GM23248 (cell line): Measurements from ENCODE around the gene ARSD. TPM values are rescaled to one million over a fixed set of nuclear protein-coding genes. Genes with fewer than 3 reads are reported as not detected.
"Not testable (repeated sequence)": the region's sequence is repeated elsewhere in the genome, so short reads cannot be mapped to it uniquely, and the experiment has no call there.

ENCODE experiments used
- DNase-seq: peaks from one replicate; pipeline ENCODE4 v3.0.0-alpha.2; 2015
- H2AFZ ChIP-seq: fragments of 200-600 bp; sonication (generic); 2 replicates; pipeline ENCODE4 v1.6.1; 2016; ENCODE audit warnings: antibody characterized with exemption
- H3F3A ChIP-seq: fragments of 200-600 bp; sonication (generic); 2 replicates; pipeline ENCODE4 v1.6.1; 2016; ENCODE audit warnings: mild to moderate bottlenecking, antibody characterized with exemption, mixed run types; ENCODE audit not compliant: insufficient read depth
- H3K27ac ChIP-seq: fragments of 200-600 bp; sonication (generic); 2 replicates; pipeline ENCODE4 v1.5.1; 2016; ENCODE audit warnings: mild to moderate bottlenecking
- H3K27me3 ChIP-seq: fragments of 200-600 bp; sonication (generic); replicated peaks from 2 replicates; pipeline ENCODE4 v1.6.1; 2016; ENCODE audit warnings: mild to moderate bottlenecking; ENCODE audit not compliant: insufficient read depth
- H3K36me3 ChIP-seq: fragments of 200-600 bp; sonication (generic); 2 replicates; pipeline ENCODE4 v1.6.1; 2016; ENCODE audit warnings: low read depth, mild to moderate bottlenecking
- H3K4me1 ChIP-seq: fragments of 200-600 bp; sonication (generic); 2 replicates; pipeline ENCODE4 v1.6.1; 2016; ENCODE audit warnings: mild to moderate bottlenecking; ENCODE audit not compliant: insufficient read depth
- H3K4me2 ChIP-seq: fragments of 200-600 bp; sonication (generic); one replicate; pipeline ENCODE4 v1.6.1; 2016; ENCODE audit warnings: mild to moderate bottlenecking; ENCODE audit not compliant: unreplicated experiment
- H3K4me3 ChIP-seq: fragments of 200-600 bp; sonication (generic); 2 replicates; pipeline ENCODE4 v1.5.1; 2016; ENCODE audit warnings: mild to moderate bottlenecking
- H3K79me2 ChIP-seq: fragments of 200-600 bp; sonication (generic); 2 replicates; pipeline ENCODE4 v1.6.1; 2016; ENCODE audit warnings: mild to moderate bottlenecking; ENCODE audit not compliant: insufficient read depth
- H3K9ac ChIP-seq: fragments of 200-600 bp; sonication (generic); 2 replicates; pipeline ENCODE4 v1.6.1; 2016; ENCODE audit warnings: mild to moderate bottlenecking
- H3K9me2 ChIP-seq: fragments of 200-600 bp; sonication (generic); 2 replicates; pipeline ENCODE4 v1.6.1; 2016; ENCODE audit warnings: mixed run types, mild to moderate bottlenecking, moderate library complexity; ENCODE audit not compliant: insufficient read depth
- H3K9me3 ChIP-seq: fragments of 200-600 bp; sonication (generic); one replicate; pipeline ENCODE4 v1.6.1; 2017; ENCODE audit warnings: low read depth
- H4K20me1 ChIP-seq: fragments of 200-600 bp; sonication (generic); 2 replicates; pipeline ENCODE4 v1.6.0; 2016; ENCODE audit not compliant: insufficient read depth
- EZH2 ChIP-seq: fragments of 200-600 bp; sonication (generic); IDR thresholded peaks from 2 replicates; pipeline ENCODE4 v1.6.1; 2018; ENCODE audit warnings: antibody characterized with exemption, mild to moderate bottlenecking; ENCODE audit not compliant: insufficient read depth, poor library complexity, severe bottlenecking
- EZH2phosphoT487 ChIP-seq: fragments of 200-600 bp; sonication (generic); IDR thresholded peaks from 2 replicates; pipeline ENCODE4 v1.6.1; 2018; ENCODE audit warnings: antibody characterized with exemption, moderate library complexity, mild to moderate bottlenecking, low read depth; ENCODE audit not compliant: insufficient read depth
- whole genome bisulfite sequencing, 2 experiments: methylation state at CpG; one replicate each; pipeline ENCODE4 v1.1.6; 2015 to 2017; ENCODE audit warnings: low lambda C conversion rate in 2 of 2, low coverage in 1 of 2; ENCODE audit errors: missing lambda C conversion rate in 2 of 2; 5-methylcytosine and 5-hydroxymethylcytosine counted together
- in situ Hi-C: fragments of 300-500 bp; cut with MboI; formaldehyde crosslinking; loops from 2 replicates; pipeline ENCODE4 v1.15.0; 2020
- polyA plus RNA-seq: library from polyadenylated mRNA; unstranded; fragments of >200 nt; fragmentation: Nextera tagmentation; extraction: Ambion mirVana; gene quantifications from 2 replicates; pipeline ENCODE4 v1.2.1, GENCODE V29; 2016
- total RNA-seq: library from RNA; depleted of rRNA; stranded (reverse); fragments of >200 nt; shearing (Covaris generic); gene quantifications from 2 replicates; pipeline ENCODE4 v1.2.3, GENCODE V29; 2014

The ARSD gene
- total and polyA plus RNA-seq, 2 experiments from 2014 or later, result 10.7 to 11.7 TPM

DNA sequence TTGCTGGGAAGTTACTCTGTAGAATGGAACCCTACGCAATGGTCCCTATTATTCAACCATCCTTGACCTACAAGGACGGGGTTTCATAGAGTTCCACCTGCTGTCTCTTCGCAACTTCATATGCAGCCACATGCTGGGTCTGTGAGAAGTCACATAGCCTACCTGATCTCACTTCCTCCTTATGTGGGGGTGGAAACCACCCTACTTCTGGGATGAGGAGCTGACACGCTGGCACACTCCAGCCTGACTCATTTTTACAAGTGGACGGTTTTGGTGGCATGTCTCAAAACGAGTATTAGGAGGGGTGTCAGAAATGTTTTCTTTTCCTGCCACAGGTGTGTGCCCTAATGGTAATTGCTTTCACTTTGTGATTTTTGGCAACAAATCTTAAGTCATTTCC is 36.8 kb upstream of the ARSD start:
- H3K9ac ChIP-seq, result no peak overlapping the region
- H3K9me2 ChIP-seq, result no peaks in the 10 kb centered on the region
- H3K4me3 ChIP-seq, result no peak overlapping the region
- H2AFZ ChIP-seq, result no peak overlapping the region
- H4K20me1 ChIP-seq, result no peaks in the 10 kb centered on the region
- no peaks in the 10 kb centered on the region for H3K9me3 ChIP-seq
- 83 to 84% methylated on average over 6 of the region's 6 CpGs for WGBS, 2 experiments
- no peaks in the 10 kb centered on the region for H3K79me2 ChIP-seq
- TF ChIP-seq EZH2, result no peak
- no peak for TF ChIP-seq EZH2phosphoT487
- in situ Hi-C loops, result no loop called here
- no peaks in the 10 kb centered on the region for H3K36me3 ChIP-seq
- no peak for DNase-seq
- H3K4me2 ChIP-seq, result no peak overlapping the region
- peaks cover 3% of the 10 kb centered on the region; the same call in 1 of the 2 replicates for H3K4me1 ChIP-seq
- no peak overlapping the region for H3K27ac ChIP-seq
- no peaks in the 10 kb centered on the region for H3K27me3 ChIP-seq
- H3F3A ChIP-seq, result no peaks in the 10 kb centered on the region

DNA sequence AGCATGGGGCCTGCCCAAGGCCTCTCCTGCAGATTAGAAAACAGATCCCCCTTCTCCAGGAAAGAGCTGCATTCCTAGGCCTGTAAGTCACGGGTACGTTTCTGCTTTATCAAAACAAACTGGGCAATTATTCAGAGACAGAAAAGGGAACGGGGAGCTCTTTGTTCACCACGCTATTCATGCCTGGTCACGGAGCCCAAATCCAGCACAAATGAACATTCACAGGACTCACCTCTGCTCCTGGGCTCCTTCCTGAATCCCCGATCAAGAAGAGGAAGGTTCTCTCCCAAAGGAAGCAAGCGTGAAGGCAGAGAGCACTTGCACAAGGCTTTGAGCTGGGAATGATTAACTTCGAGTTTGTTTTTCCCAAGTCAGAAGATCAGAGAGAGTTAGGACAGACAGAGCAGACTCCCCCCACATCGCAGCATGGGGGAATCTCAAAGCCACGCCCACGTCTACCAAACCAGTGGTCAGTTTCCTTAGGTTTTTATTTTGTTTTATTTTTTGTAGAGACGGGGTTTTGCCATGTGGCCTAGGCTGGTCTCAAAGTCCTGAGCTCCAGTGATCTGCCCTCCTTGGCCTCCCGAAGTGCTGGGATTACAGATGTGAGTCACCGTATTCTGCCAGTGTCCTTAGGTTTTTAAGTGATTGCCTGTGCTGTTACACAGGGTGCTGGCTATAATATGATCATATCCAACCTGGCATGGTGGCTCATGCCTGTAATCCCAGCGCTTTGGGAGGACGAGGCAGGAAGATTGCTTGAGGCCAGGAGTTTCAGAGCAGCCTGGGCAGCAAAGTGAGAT is 35.1 kb upstream of the ARSD start:
- H3F3A ChIP-seq, H3K79me2 ChIP-seq, H3K4me3 ChIP-seq, H3K36me3 ChIP-seq, H2AFZ ChIP-seq, H3K9me2 ChIP-seq, H3K27ac ChIP-seq, DNase-seq, in situ Hi-C loops, H3K9ac ChIP-seq, H4K20me1 ChIP-seq, H3K9me3 ChIP-seq, H3K4me1 ChIP-seq, H3K27me3 ChIP-seq, H3K4me2 ChIP-seq: not testable (repeated sequence)
- WGBS, 2 experiments, result 76 to 82% methylated on average over 14 of the region's 16 CpGs

DNA sequence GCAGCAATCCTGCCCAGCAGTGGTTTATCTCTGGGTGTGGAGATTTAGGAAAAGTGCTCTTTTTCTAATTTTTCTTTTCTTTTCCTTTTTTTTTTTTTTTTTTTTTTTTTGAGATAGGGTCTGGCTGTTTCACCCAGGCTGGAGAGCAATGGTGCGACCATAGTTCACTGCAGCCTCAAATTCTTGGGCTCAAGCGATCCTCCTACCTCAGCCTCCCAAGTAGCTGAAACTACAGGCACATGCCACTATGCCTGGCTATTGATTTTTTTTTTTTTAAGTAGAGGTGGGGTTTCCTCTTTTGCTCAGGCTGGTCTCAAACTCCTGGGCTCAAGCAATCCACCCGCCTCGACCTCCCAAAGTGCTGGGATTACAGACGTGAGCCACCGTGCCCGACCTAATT is 34.3 kb upstream of the ARSD start:
- H4K20me1 ChIP-seq, H3K79me2 ChIP-seq, DNase-seq, H3K36me3 ChIP-seq, H2AFZ ChIP-seq, H3K4me2 ChIP-seq, H3K27ac ChIP-seq, H3K27me3 ChIP-seq, H3K4me3 ChIP-seq, H3K9me2 ChIP-seq, H3K9me3 ChIP-seq, H3F3A ChIP-seq, H3K9ac ChIP-seq, in situ Hi-C loops, H3K4me1 ChIP-seq: not testable (repeated sequence)
- whole genome bisulfite sequencing, 2 experiments, result 87 to 93% methylated on average over 5 to 7 of the region's 7 CpGs

DNA sequence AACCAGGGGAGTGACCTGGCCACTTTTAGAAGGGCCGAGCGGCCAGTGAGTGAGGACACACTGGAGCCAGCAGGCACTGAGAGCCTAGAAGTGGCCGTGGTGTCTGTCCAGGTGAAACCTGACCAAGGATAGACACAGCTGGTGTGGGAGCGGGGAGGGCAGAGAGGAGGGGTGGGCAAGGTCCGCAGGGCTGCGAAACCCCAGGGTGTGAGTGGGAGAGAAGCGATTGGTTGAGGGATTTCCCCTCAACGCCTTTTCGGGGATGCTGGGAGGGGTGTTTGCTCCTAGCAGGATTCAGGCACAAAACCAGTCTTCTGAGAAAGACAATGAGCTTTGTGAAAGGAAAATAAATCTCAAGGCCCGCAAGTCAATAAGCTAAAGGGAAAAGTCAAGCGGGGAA is 33.2 kb upstream of the ARSD start:
- H3K4me1 ChIP-seq, result no peaks in the 10 kb centered on the region
- H3K4me2 ChIP-seq, result no peak overlapping the region
- H3K9me2 ChIP-seq, result no peaks in the 10 kb centered on the region
- no peaks in the 10 kb centered on the region for H3K79me2 ChIP-seq
- H3K4me3 ChIP-seq, result no peak overlapping the region
- H3F3A ChIP-seq, result no peaks in the 10 kb centered on the region
- WGBS, 2 experiments, result 86 to 88% methylated on average over 8 to 10 of the region's 11 CpGs
- no peaks in the 10 kb centered on the region for H3K27me3 ChIP-seq
- H4K20me1 ChIP-seq, result no peaks in the 10 kb centered on the region
- no peak overlapping the region for H3K9ac ChIP-seq
- H3K9me3 ChIP-seq, result no peaks in the 10 kb centered on the region
- in situ Hi-C loops, result no loop called here
- DNase-seq, result no peak
- TF ChIP-seq EZH2, result no peak
- TF ChIP-seq EZH2phosphoT487, result no peak
- no peak overlapping the region for H3K27ac ChIP-seq
- H3K36me3 ChIP-seq, result no peaks in the 10 kb centered on the region
- no peak overlapping the region for H2AFZ ChIP-seq

DNA sequence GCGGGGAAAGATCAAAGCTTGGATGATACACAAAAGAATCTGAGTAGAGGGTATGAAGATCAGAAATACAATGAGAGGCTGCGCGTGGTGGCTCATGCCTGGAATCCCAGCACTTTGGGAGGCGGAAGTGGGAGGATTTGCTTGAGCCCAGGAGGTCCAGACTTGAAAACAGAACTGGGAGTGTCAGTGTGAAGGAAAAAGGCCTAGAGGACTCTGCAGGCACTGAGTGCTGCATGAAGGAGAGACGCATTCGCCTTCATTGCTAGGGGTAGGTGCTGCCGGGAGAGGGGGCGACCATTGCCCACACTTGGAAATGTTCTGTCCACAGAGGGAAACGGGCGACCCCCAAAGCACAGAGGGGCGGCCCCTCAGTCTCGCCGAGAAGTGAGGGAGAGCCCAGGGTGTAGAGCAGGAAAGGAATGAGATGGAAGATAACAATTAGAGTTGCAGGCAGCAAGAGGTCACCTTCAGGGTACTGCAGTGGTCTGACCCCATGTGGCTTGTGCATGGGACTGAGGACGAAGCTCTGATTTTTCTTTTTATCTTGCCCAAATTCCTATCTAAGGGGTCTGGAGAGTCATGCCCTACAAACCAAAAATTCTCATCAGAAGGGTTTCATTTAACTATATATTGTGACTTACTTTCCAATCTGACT is 31.8 kb upstream of the ARSD start:
- Histone ChIP-seq H3K4me3 (no peak overlapping the region), H2AFZ (no peak overlapping the region), H3K27me3 (no peaks in the 10 kb centered on the region), H3K9me3 (no peaks in the 10 kb centered on the region), H3K4me2 (no peak overlapping the region), H3K9ac (no peak overlapping the region), H3K27ac (no peak overlapping the region), H4K20me1 (no peaks in the 10 kb centered on the region), H3F3A (no peaks in the 10 kb centered on the region), H3K9me2 (no peaks in the 10 kb centered on the region), H3K4me1 (no peaks in the 10 kb centered on the region), H3K36me3 (no peaks in the 10 kb centered on the region), H3K79me2 (no peaks in the 10 kb centered on the region)
- in situ Hi-C loops, result no loop called here
- TF ChIP-seq EZH2phosphoT487 (no peak), EZH2 (no peak)
- DNase-seq, result no peak
- WGBS, 2 experiments, result 75 to 80% methylated on average over 11 to 12 of the region's 14 CpGs
